Vagina (tissue), 2 donors: ENCODE measurements around the gene CNIH3.

ENCODE experiments used
- CTCF ChIP-seq, 3 experiments: fragments of 450-650 bp in 2 of 3; fragments of 200-600 bp in 1 of 3; sonication (generic) in 1 of 3; IDR thresholded peaks; one replicate each; pipeline ENCODE4 v1.5.1; 2017 to 2019; ENCODE audit warnings: antibody characterized with exemption in 3 of 3, mild to moderate bottlenecking in 2 of 3, moderate library complexity in 2 of 3
- POLR2A ChIP-seq, 2 donors: fragments of 450-650 bp; IDR thresholded peaks; one replicate each; pipeline ENCODE4 v1.6.1; 2017; ENCODE audit warnings: antibody characterized with exemption in 2 of 2, mild to moderate bottlenecking in 2 of 2, moderate library complexity in 2 of 2

DNA sequence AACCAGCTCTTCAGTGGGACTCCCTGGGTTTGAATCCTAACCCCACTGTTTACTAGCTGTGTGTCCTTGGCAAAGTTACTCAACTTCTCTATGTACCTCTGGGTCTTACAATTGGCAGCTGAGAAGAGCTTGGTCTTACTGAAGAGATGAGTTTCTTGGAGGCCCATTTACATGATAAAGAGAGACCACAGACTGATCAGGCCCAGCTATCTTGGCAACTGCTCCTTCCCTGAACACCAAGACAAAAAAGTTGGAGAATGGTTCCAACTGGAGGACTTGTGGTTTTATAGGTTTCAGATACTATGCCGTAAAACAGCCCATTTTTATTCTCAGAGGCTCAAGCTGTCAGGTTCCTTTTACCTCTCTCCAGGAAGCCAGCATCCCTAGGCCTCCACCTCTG lies 24.8 kb upstream of the CNIH3 start:
- TF ChIP-seq POLR2A (IDR thresholded peaks at IDR 0.05), result no peak
- TF ChIP-seq CTCF (IDR thresholded peaks at IDR 0.05), result no peak
